ENCODE results near the gene SRSF1.

DNA sequence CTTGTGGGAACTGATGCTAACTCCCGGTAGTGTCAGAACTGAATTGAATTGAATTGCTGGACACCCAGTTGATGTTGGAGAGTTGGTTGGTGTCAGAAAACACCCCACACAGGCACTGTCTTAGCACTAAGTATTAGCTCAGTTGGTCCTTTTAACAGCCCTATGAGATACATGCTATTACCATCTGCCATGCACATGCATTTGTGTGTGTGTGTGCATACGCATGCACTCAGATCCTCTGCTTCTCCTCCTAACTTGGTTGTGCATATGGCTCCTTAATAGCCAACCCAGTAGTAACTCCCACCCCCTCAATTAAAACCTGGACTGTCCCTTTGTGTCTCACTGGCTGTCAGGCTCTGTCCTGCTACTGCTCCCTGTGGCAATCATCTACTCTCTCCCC, 43.9 kb upstream of the SRSF1 start:
- TF ChIP-seq, protein P1, sequence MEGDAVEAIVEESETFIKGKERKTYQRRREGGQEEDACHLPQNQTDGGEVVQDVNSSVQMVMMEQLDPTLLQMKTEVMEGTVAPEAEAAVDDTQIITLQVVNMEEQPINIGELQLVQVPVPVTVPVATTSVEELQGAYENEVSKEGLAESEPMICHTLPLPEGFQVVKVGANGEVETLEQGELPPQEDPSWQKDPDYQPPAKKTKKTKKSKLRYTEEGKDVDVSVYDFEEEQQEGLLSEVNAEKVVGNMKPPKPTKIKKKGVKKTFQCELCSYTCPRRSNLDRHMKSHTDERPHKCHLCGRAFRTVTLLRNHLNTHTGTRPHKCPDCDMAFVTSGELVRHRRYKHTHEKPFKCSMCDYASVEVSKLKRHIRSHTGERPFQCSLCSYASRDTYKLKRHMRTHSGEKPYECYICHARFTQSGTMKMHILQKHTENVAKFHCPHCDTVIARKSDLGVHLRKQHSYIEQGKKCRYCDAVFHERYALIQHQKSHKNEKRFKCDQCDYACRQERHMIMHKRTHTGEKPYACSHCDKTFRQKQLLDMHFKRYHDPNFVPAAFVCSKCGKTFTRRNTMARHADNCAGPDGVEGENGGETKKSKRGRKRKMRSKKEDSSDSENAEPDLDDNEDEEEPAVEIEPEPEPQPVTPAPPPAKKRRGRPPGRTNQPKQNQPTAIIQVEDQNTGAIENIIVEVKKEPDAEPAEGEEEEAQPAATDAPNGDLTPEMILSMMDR (conservative IDR thresholded peaks at IDR 0.05; ENCODE audit: low read depth, low read length) = no peak
- TF ChIP-seq EZH2 (IDR thresholded peaks at IDR 0.05; ENCODE audit: borderline replicate concordance, low read depth, low read length, poor library complexity, severe bottlenecking) = no peak
